Vagina (tissue), 2 donors: Measurements from ENCODE around the gene ZSCAN20. TPM values are rescaled to one million over a fixed set of nuclear protein-coding genes. Genes with fewer than 3 reads are reported as not detected.

Experiments used
- DNase-seq, 2 donors: peaks; one replicate each; pipeline ENCODE4 v3.0.0-alpha.2; 2017; ENCODE audit errors: extremely low spot score in 2 of 2
- H3K27ac ChIP-seq: fragments of 200-600 bp; sonication (generic); one replicate; pipeline ENCODE4 v1.5.1; 2019
- H3K27me3 ChIP-seq: fragments of 200-600 bp; sonication (generic); one replicate; pipeline ENCODE4 v1.5.1; 2019
- H3K36me3 ChIP-seq, 2 donors: fragments of 200-600 bp; sonication (generic); one replicate each; pipeline ENCODE4 v1.5.1; 2017 to 2019
- H3K4me1 ChIP-seq: fragments of 200-600 bp; sonication (generic); one replicate; pipeline ENCODE4 v1.5.1; 2019
- H3K4me3 ChIP-seq, 2 donors: fragments of 200-600 bp; sonication (generic); 1 replicate in 1 of 2; 2 replicates in 1 of 2; pipeline ENCODE4 v1.5.1; 2016 to 2019
- H3K9me3 ChIP-seq: fragments of 200-600 bp; sonication (generic); one replicate; pipeline ENCODE4 v1.5.1; 2019
- CTCF ChIP-seq, 3 experiments: fragments of 450-650 bp in 2 of 3; fragments of 200-600 bp in 1 of 3; sonication (generic) in 1 of 3; IDR thresholded peaks; one replicate each; pipeline ENCODE4 v1.5.1; 2017 to 2019; ENCODE audit warnings: antibody characterized with exemption in 3 of 3, mild to moderate bottlenecking in 2 of 3, moderate library complexity in 2 of 3
- POLR2A ChIP-seq, 2 donors: fragments of 450-650 bp; IDR thresholded peaks; one replicate each; pipeline ENCODE4 v1.6.1; 2017; ENCODE audit warnings: antibody characterized with exemption in 2 of 2, mild to moderate bottlenecking in 2 of 2, moderate library complexity in 2 of 2
- POLR2AphosphoS5 ChIP-seq, 2 donors: sonication (generic); formaldehyde crosslinking; IDR thresholded peaks; one replicate each; pipeline ENCODE4 v1.9.0; 2017; ENCODE audit warnings: antibody characterized with exemption in 2 of 2, mild to moderate bottlenecking in 2 of 2, low read depth in 1 of 2; ENCODE audit not compliant: insufficient read depth in 1 of 2
- intact Hi-C: fragments of 100-400 bp; cut with DNase I; formaldehyde crosslinking; loops from one replicate; pipeline ENCODE4 v1.15.1; 2023
- total RNA-seq: library from RNA; depleted of rRNA; stranded (reverse); fragments of >200 nt; gene quantifications from one replicate; pipeline ENCODE4 v1.2.3, GENCODE V29; 2016

ZSCAN20 gene
- total RNA-seq, 1 donor from 2014 or later = 4.4 TPM

DNA sequence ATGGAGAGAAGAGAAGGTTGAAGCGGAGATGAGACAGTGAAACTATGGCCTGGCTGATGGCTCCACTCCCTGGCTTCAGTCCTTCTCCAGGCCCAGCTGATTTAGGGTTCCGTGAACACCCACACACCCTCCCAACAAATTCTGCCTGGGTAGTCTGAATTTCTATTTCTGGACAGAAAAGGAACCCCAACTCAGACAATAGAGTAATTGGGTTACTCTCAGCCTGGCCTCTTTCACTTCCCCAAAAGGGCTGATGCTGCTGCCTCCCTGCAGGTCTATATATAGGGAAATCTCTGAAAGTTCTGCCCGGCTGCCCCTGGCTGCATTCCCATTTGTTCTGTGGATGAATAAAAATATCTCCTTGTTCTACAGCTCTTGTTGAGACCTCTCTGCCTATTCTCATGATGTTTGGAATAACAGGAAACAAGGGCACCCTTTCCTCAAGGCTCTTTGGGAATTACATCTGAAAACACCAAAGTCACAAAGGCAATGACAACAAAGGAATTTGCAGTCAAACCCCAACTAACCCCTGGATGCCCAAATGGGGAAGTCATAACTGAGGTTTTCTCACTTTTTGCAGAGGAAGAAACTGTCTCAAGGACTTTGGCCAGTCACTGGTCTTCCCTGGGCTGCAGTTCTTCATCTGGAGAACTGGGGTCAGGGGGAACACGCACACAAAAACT lies 11.4 kb upstream of the ZSCAN20 start:
- Histone ChIP-seq H3K4me3 (no peak overlapping the region), H3K27me3 (no peaks in the 10 kb centered on the region), H3K9me3 (no peaks in the 10 kb centered on the region), H3K4me1 (peaks cover 8% of the 10 kb centered on the region), H3K27ac (peak overlapping the region; percentile 13), H3K36me3 (no peaks in the 10 kb centered on the region)
- intact Hi-C loops = loop anchor here (10.0 kb wide), 2 partner anchors 96 to 176 kb away; no protein-coding TSS in a partner anchor
- peak in 1 of 2 donors; percentile 22 for DNase-seq
- TF ChIP-seq CTCF (IDR thresholded peaks at IDR 0.05) = no peak
- no peak for TF ChIP-seq POLR2A (IDR thresholded peaks at IDR 0.05)
- no peak for TF ChIP-seq POLR2AphosphoS5 (IDR thresholded peaks at IDR 0.05; ENCODE audit: insufficient read depth in 1 of 2, low read depth in 1 of 2)

GRCh38 chr1:33462405-33463164 lies 9.9 kb upstream of the ZSCAN20 start:
- TF ChIP-seq POLR2AphosphoS5 (IDR thresholded peaks at IDR 0.05; ENCODE audit: insufficient read depth in 1 of 2, low read depth in 1 of 2) = no peak
- TF ChIP-seq CTCF (IDR thresholded peaks at IDR 0.05) = no peak
- TF ChIP-seq POLR2A (IDR thresholded peaks at IDR 0.05) = no peak
- intact Hi-C loops = loop anchor here (10.0 kb wide), 2 partner anchors 98 to 178 kb away; no protein-coding TSS in a partner anchor
- Histone ChIP-seq H3K4me1 (peaks cover 8% of the 10 kb centered on the region), H3K27ac (no peak overlapping the region), H3K9me3 (no peaks in the 10 kb centered on the region), H3K4me3 (no peak overlapping the region), H3K27me3 (no peaks in the 10 kb centered on the region), H3K36me3 (no peaks in the 10 kb centered on the region)
- DNase-seq = peak in 1 of 2 donors; percentile 89

DNA sequence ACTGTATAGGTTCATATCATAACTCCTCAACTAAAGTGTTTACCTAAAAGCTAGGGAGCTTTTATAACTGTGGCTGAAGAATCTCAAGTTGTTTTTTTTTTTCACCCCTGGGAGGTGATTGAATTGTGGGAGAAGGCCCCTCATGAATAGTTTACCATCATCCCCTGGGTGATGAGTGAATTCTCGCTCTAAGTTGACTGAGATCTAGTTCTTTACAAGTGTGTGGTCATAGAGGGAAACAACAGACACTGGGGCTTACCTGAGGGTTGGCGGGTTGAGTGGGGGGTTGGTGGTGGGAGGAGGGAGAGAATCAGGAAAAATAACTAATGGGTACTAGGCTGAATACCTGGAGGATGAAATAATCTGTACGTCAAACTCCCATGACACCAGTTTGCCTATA lies 7.9 kb upstream of the ZSCAN20 start:
- no peak for DNase-seq
- intact Hi-C loops = loop anchor here (10.0 kb wide), 2 partner anchors 100 to 180 kb away; no protein-coding TSS in a partner anchor
- Histone ChIP-seq H3K4me3 (no peak overlapping the region), H3K27ac (no peak overlapping the region), H3K9me3 (no peaks in the 10 kb centered on the region), H3K27me3 (no peaks in the 10 kb centered on the region), H3K36me3 (no peaks in the 10 kb centered on the region), H3K4me1 (no peaks in the 10 kb centered on the region)
- TF ChIP-seq POLR2A (IDR thresholded peaks at IDR 0.05) (no peak), CTCF (IDR thresholded peaks at IDR 0.05) (no peak), POLR2AphosphoS5 (IDR thresholded peaks at IDR 0.05; ENCODE audit: insufficient read depth in 1 of 2, low read depth in 1 of 2) (no peak)

GRCh38 chr1:33465316-33465715 lies 7.1 kb upstream of the ZSCAN20 start:
- no peaks in the 10 kb centered on the region for H3K4me1 ChIP-seq

More at GRCh38 chr1:33465316-33465715, 7.1 kb upstream of the ZSCAN20 start:
- Histone ChIP-seq H3K27ac (no peak overlapping the region), H3K4me3 (no peak overlapping the region), H3K9me3 (no peaks in the 10 kb centered on the region), H3K27me3 (no peaks in the 10 kb centered on the region), H3K36me3 (no peaks in the 10 kb centered on the region)
- TF ChIP-seq POLR2A (IDR thresholded peaks at IDR 0.05) (no peak), POLR2AphosphoS5 (IDR thresholded peaks at IDR 0.05; ENCODE audit: insufficient read depth in 1 of 2, low read depth in 1 of 2) (no peak), CTCF (IDR thresholded peaks at IDR 0.05) (no peak)
- intact Hi-C loops = loop anchor here (10.0 kb wide), 2 partner anchors 101 to 181 kb away; no protein-coding TSS in a partner anchor
- no peak for DNase-seq
